Left forelimb (tissue), 1 donor: ENCODE data around the gene CTAGE4.
"Not testable (repeated sequence)": the region's sequence is repeated elsewhere in the genome, so short reads cannot be mapped to it uniquely, and the experiment has no call there.

ENCODE experiments used
- DNase-seq: peaks from one replicate; pipeline ENCODE4 v3.0.0-alpha.2; 2018; ENCODE audit warnings: low spot score

The CTAGE4 gene, protein sequence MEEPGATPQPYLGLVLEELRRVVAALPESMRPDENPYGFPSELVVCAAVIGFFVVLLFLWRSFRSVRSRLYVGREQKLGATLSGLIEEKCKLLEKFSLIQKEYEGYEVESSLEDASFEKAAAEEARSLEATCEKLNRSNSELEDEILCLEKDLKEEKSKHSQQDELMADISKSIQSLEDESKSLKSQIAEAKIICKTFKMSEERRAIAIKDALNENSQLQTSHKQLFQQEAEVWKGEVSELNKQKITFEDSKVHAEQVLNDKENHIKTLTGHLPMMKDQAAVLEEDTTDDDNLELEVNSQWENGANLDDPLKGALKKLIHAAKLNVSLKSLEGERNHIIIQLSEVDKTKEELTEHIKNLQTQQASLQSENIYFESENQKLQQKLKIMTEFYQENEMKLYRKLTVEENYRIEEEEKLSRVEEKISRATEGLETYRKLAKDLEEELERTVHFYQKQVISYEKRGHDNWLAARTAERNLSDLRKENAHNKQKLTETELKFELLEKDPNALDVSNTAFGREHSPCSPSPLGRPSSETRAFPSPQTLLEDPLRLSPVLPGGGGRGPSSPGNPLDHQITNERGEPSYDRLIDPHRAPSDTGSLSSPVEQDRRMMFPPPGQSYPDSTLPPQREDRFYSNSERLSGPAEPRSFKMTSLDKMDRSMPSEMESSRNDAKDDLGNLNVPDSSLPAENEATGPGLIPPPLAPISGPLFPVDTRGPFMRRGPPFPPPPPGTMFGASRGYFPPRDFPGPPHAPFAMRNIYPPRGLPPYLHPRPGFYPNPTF

DNA sequence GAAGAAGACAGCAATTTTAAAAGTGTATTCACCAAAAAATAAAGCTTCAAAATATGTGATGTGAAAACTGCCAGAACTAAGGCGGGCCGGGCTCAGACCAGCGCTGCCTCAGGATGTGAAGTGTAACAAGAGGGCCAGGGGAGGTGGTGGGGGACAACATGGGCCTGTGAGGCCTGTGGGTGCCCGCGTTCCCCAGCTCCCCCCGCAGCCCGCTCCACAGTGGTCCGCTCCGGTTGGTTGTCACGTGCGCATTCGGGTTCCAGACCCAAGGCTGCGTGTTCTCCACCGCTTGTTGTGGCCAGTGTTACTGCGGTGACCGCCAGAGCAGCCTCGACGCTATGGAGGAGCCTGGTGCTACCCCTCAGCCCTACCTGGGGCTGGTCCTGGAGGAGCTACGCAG lies at the start of gene CTAGE4:
CTAGE4 (plus strand) TSS at position 301 of the 400 bp plus-strand sequence; CDS start at position 339, 38 bp downstream.
- DNase-seq = not testable (repeated sequence)

DNA sequence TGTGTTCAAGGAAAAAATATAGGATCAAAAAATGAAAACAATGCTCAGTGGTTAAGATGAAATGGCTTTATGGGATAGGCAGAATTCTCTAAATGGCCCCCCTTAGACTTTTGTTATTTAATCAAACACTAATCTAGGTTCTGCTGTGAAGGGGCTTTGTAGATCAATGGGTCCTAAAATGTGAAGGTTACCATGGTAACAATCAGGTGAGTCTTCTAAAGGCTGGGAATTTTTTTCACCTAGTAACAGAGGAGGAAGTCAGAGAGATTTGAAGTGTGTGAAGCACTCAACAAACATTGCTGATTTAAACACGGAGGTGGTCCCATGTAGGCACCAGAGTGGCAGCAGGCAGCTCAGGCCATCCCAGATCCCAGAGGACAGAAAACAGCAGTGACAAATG lies 49.1 kb upstream of the CTAGE4 start:
- no peak for DNase-seq

DNA sequence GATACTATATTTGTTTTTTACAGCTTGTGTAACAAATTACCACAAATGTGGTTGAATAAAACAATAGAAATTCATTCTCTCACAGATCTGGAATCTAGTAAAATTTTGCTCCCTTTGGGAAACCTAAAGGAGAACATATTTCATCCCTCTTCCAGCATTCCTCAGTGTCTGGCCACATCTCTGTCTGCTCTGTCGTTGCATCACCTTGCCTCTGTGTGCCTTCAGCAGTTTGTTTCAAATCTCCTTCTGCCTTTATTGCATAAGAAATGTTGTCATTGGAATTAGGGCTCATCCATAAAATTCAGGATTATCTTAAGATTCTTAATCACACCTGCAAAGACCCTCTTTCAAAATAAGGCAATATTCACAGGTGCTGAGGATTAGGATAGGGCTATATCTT lies 45.8 kb upstream of the CTAGE4 start:
- DNase-seq = no peak

DNA sequence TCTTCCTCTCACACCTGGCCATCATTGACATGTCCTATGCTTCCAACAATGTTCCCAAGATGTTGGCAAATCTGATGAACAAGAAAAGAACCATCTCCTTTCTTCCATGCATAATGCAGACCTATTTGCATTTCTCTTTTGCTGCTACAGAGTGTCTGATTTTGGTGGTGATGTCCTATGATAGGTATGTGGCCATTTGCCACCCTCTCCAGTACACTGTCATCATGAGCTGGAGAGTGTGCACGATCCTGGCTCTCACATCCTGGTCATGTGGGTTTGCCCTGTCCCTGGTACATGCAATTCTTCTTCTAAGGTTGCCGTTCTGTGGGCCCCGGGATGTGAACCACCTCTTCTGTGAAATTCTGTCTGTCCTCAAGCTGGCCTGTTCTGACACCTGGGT lies 41.1 kb upstream of the CTAGE4 start:
- DNase-seq = no peak

DNA sequence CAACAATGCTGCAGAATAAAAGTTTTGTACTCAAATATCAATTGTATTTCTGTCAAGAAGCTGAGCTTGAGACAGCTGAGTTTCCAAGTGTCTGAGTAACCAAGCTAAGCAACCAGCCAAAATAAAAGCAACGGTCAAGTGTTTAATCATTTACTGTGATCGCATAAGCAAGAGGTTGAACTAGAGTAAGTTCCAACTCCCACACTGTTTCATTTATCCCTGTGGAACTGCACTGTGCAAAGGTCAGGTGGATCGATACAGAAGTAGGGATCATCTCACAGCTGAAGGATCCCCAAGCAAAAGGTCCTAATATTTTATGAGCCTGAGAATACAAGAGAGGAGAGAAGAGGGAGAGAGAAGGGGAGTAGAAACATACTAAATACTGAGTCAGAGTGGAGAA lies 38.8 kb upstream of the CTAGE4 start:
- no peak for DNase-seq

DNA sequence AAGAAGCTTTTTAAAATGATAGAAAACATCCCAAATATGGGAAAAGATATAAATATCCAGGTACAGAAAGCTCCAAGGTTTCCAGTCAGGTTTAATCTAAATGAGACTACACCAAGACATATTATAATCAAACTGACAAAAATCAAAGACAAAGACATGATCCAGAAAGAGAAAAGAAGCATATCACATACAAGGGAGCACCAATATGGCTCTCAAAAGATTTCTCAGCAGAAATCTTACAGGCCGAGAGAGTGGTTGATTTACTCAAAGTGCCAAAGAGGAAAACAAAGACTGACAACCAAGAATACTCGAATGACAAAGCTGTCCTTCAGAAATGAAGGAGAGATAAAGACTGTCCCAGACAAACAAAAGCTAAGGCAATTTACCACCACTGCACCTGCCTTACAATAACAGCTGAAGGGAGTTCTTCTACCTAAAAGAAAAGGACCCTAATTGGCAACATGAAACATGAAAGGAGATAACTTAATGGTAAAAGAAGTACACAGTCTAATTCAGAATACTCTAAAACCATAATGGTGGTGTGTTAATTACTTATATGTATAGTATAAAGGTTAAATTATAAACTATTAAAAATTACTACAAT lies 34.9 kb upstream of the CTAGE4 start:
- no peak for DNase-seq

DNA sequence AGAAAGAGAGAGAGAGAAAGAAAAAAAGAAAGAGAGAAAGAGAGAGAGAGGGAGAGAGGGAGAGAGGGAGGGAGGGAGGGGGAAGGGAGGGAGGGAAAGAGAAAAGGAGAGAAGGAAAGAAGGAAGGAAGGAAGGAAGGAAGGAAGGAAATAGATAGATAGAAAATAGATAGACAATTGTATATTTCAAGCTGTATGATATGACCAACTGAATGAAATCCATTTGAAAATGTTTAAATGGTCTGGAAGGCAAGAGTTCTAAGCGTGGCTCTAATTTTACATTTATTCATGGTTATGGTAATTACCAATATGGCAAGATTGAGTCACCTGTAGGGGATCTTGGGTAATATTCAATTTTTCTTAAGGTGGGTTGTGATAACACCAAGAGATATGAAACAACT lies 24.4 kb upstream of the CTAGE4 start:
- DNase-seq = no peak

DNA sequence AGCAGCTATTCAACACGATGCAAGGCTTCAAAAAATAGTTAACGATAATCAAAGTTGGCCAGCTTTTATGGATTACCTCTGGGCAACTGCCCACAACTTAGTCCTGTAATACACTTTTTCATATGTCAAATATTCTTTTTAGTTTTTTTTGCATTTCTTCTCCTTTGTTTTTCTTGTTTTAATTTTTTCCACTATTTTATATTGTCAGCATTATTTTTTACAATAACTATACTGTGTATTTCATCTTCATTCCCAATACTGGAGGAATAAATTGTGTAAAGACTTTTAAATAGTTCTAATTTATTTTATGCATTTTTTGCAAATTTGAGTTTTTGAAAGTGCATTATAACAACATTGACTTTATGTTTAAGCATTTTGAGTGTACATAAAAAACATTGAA lies 18.5 kb upstream of the CTAGE4 start:
- no peak for DNase-seq

DNA sequence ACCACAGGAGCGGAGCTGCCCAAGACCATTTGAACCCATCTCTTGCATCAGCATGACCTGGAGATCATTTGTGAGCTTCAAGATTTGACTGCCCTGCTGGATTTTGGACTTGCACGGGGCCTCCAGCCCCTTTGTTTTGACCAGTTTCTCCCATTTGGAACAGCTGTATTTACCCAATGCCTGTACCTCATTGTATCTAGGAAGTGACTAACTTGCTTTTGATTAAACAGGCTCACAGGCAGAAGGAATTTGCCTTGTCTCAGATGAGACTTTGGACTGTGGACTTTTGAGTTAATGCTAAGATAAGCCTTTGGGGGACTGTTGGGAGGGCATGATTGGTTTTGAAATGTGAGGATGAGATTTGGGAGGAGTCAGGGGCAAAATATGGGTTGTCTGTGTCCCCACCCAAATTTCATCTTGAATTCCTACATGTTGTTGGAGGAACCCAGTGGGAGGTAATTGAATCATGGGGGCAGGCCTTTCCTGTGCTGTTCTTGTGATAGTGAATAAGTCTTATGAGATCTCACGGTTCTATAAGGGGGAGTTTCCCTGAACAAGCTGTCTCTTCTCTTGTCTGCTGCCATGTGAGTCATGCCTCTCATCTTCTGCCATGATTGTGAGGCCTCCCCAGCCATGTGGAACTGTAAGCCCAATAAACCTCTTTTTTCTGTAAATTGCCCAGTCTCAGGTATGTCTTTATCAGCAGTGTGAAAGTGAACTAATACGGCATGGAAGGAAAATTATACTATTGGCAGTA lies 11.5 kb upstream of the CTAGE4 start:
- not testable (repeated sequence) for DNase-seq

DNA sequence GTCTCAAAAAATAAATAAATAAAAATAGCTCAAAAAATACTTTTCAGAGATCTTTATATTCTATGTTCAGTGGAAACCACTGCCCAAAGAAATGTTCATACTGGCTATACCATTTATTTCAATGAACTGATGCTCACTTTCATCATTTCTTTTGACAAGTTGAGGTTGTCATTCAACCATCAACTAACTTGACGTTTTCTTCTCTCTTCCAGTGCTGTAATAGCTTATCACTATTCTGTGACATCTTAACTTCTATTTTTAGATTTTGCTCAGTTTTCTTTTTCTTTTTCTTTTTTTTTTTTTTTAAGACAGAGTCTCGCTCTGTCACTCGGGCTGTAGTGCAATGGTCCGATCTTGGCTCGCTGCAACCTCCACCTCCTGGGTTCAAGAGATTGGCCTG lies 8.7 kb upstream of the CTAGE4 start:
- DNase-seq = no peak

DNA sequence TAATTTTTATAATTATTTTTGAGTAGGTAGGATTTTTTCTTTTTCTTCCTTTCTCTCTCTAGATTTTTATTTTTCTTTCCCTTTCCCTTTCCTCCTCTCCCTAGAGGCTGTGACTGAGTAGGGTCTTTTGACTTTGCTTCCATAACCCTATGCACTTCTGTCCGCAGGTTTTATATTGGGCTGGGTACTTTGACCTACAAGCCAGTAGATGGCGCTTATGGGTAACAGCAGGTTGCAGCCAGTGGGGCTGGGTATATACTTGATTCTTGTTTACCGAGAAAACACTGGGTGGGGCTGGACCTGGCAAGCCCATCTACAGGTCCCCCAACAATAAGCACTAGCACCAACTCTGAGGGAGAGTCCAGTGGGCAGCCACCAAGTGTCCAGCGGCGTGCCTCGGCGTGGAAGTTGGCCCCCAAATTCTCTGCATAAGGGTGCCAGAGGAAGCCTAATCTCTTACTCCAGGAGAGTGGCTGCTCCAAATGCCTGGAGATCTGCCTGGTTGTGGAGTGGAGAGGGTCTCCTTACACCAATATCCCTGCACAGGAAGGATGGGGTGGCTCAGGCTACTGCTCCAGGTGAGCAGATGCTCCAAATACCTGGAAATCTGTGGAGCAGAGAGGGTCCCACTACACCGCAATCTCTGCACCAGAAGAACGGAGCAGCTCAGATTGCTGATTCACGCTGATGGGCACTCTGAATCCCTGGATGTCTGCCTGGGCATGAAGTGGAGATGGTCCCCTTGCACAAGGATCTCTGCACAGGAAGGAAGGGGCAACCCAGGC lies 4.7 kb upstream of the CTAGE4 start:
- DNase-seq = not testable (repeated sequence)

DNA sequence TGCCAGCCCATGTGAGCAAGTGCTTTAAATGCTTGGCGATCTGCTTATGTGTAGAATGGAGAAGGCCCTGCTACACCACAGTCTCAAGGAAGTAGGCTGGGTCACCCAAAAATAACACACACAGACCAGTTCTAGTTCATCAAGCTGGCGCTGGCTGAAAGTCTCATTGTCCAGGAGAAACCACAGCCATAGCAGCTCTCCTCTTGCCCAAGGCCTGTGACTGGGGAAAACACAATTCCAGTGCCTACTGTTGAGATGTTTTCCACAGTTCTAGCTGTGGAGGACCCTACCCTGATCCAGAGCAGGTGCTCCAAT lies 4.1 kb upstream of the CTAGE4 start:
- not testable (repeated sequence) for DNase-seq

DNA sequence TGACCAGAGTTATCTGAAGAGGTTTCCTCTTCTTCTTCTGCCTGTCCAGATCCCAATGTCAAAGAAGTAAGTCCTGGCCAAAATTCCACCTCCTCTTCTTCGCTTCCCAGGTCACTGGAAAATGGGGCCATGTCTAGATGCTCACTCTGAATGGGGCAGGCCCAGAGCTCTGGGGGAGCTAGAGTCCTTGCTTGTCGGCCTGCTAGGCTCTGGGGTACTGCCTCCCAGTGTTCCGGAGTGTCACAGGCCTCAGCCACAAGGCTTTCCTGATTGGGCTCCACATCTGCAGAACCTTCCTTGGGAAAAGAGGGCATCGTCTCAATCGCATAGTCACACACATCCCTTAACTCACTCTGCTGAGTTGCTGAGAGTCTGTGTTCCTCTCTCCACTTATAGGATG lies 4.6 kb downstream of the CTAGE4 start:
- not testable (repeated sequence) for DNase-seq

DNA sequence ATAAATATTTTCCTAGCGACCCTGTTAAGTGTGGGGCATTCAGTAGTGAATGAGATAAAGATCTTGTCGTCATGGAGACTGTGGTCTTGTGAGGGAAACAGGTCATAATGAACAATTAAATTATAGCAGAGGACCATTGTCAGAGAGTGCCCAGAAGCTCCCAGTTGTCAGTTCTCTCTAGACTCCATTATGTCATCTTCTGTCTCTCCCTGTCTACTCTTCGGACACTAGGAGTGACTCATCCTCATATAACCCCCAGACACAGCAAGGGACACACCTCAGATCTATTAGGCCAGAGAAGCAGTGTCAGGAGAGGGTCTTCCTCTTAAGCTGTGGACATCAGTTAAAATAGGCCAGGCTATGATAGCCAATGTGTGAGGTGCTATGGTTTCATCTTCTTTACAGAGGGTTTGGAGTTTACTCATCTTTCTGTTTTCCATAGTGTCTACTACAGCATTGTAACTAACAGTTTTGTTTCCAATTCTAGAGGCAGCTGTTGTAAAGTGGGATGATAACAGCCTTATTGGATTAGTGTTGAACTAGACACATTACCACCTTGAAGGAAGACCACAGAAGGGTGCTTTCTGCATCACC lies 5.4 kb downstream of the CTAGE4 start:
- not testable (repeated sequence) for DNase-seq

DNA sequence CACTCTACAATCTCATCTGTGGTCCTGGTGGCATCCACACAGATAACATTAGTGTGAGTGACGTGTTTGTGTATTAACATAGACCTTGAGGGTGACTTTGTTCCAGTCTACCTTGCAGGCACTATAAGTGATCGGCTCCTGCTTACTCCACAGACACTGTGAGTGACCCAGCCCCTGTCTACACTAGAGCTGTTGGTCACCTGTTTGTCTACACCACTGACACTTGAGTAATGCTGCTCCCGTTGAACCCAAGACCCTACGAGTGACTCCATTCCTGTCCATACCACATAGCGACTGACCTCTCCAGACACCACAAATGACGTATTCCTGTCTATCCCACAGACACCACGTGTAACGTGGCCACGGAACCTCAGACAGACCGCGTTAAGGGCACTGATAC lies 10.5 kb downstream of the CTAGE4 start:
- not testable (repeated sequence) for DNase-seq

DNA sequence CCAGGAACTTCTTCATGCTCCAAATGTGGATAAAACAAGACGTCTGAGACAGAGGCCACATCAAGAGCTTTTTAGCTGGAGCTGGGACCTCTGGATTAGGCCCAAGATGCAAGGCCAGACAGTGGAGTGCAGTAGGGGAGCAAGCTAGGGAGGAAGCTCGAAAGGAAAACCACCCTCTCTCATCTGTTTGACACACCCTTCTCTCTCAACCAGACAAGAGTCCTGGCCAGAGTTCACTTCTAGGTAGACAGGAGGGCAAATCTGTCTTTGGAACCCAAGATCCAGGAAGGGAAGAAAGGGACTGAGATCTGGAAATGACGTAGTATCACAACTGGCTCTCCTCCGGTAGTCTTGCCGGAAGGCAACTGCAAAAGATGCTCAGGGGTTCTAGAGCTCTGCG lies 11.2 kb downstream of the CTAGE4 start:
- not testable (repeated sequence) for DNase-seq

DNA sequence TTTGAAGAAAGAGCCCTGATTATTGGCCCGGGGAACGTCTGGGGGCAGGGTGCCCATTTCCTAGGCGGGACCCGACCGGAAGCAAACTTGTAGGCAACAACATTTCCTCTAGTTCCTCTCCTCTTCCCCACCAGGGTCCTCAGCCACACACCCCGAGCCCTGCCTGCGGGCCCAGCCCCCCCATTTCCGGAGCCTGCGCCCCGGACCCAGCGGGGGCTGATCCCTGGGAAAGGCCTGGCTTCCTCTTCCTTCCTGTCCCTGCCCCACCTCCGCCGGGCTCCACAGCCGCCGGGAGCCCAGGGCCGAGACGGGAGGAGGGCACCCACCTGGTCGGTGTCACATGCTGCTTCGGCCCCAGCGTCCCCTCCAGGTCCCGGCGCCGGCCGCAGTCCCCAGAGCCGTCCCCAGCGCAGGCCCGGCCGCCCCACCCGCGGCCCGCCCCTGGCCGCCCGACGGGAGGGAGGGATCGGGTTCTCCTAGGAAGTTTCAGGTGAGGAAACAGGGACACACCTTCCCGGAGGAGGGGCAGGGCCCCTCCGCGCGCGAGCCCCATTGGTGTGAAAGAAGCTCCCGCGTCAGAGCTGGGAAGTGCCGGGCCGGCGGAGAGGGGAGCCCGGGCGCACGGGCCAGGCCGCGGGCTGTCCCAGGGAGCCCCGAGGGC lies 12.1 kb downstream of the CTAGE4 start, which contains the start of gene ARHGEF35:
ARHGEF35 (minus strand) TSS at position 622 of the 661 bp plus-strand sequence. CDS start 7,450 bp downstream, outside the sequence.
- not testable (repeated sequence) for DNase-seq

DNA sequence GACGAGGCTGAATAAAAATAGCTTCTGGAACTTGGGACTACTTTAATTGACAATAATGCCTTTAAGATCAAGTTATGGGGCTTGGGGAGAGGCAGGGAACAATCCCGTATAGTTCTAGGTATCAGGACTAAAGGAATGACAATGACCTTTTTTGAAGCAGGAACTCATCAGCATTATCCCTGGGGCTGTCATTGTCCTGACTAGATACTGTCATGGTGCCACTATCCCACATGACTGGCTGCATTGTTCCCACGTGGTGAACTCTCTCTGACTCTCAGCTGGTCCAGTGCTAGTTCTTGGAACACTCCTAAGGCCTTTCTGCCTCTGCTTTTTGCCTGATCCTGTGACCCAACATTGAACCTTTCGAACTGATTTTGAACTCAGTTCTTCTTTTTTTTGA lies 15.7 kb downstream of the CTAGE4 start:
- not testable (repeated sequence) for DNase-seq

DNA sequence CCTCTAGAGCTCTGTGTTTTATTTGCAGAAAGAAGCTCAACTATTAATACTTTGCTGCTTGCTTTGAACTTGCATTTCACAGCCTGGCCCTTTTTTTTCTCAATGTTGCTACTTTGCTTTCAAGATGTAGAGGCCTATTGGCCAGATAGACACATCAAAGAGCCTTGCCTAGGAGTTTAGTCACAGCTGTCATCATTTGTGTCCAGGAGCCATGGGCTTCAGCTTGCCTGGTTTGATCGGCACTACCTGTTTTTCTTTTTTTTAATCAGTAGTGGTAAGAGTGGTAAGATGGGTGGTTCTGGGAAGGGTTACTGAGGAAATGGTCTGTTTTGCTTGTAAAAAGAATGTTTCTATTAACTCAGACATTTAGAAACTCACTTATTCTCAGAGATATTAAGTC lies 18.7 kb downstream of the CTAGE4 start:
- DNase-seq = not testable (repeated sequence)

DNA sequence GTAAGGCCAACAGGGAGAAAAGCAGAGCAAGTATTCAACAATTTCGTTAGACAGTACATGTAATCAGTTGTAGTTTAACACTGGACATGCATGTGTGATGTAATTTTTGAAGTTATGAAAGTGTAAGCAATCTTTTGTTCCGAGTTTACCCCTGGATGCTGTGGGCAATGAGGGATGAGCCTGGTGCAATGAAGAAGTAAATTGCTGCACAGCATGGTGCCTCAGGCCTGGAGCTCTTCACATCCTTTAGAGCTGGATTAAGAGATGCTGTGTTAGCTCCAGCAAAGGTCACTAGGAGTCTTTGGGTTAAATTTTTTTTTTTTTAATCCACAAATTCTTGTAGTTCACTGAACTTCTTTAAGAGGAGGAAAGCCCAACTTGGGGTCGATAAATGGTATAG lies 19.8 kb downstream of the CTAGE4 start:
- DNase-seq = not testable (repeated sequence)
